ENCODE measurements around the gene CCDC191.

CCDC191 gene

DNA sequence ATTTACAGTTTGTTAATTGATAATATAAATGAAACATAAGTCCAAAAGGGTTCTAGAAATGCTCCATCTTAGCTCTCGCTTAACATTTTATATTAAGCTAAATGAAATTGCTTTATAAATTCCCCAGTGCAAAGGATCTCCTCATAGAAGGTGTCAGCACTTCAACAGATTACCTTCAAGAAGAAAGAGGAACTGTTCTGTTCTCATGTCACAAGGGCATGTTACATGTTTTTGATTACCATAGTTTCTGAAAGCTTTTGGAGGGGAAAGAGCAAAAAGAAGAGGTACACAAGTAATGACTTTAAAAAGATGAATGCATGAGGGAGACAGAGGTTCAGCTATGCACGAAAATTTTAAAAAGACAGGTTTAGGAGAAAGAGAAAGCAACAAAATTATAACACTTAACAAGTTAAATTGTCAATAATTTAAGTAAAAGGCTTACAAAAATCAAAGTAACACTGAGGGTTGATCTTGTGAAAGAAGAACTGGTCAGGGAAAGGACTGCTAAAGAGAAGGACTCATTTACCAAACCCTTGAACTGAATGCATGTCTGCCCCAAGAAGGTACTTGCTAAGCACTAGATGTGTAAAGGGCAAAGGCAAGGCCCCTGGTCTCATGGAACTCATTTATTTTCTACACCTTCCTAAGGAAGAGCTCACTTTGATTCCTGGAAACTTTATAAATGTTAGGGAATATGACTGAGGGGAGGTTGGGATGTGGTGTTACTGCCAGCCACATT lies 45.1 kb downstream of the CCDC191 start:
- Histone ChIP-seq H3K4me1 (ENCODE audit: control insufficient read depth, low read length) (peaks cover 38% of the 10 kb centered on the region), H3K27ac (ENCODE audit: low read depth, low read length) (no peak overlapping the region), H3K9me2 (replicated peaks; ENCODE audit: control insufficient read depth, low read length) (no peaks in the 10 kb centered on the region), H3K27me3 (ENCODE audit: control insufficient read depth, low read length) (no peaks in the 10 kb centered on the region), H3K79me2 (ENCODE audit: control insufficient read depth, low read length) (no peaks in the 10 kb centered on the region), H3F3A (ENCODE audit: control insufficient read depth, insufficient read depth) (peaks cover 3% of the 10 kb centered on the region; the same call in 1 of the 2 replicates), H3K4me3 (ENCODE audit: low read length) (no peak overlapping the region), H3K9me3 (ENCODE audit: control insufficient read depth, insufficient read depth, low read length) (no peaks in the 10 kb centered on the region), H3K4me2 (ENCODE audit: low read length) (no peak overlapping the region), H4K20me1 (ENCODE audit: control insufficient read depth, insufficient read depth, low read depth, low read length) (no peaks in the 10 kb centered on the region), H3K36me3 (ENCODE audit: control insufficient read depth, low read length) (no peaks in the 10 kb centered on the region)
- TF ChIP-seq EZH2phosphoT487 (IDR thresholded peaks at IDR 0.05; ENCODE audit: borderline replicate concordance, low read length): no peak
- TF ChIP-seq, protein P1, sequence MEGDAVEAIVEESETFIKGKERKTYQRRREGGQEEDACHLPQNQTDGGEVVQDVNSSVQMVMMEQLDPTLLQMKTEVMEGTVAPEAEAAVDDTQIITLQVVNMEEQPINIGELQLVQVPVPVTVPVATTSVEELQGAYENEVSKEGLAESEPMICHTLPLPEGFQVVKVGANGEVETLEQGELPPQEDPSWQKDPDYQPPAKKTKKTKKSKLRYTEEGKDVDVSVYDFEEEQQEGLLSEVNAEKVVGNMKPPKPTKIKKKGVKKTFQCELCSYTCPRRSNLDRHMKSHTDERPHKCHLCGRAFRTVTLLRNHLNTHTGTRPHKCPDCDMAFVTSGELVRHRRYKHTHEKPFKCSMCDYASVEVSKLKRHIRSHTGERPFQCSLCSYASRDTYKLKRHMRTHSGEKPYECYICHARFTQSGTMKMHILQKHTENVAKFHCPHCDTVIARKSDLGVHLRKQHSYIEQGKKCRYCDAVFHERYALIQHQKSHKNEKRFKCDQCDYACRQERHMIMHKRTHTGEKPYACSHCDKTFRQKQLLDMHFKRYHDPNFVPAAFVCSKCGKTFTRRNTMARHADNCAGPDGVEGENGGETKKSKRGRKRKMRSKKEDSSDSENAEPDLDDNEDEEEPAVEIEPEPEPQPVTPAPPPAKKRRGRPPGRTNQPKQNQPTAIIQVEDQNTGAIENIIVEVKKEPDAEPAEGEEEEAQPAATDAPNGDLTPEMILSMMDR (IDR thresholded peaks at IDR 0.05; ENCODE audit: low read depth, low read length, poor library complexity, severe bottlenecking): no peak

DNA sequence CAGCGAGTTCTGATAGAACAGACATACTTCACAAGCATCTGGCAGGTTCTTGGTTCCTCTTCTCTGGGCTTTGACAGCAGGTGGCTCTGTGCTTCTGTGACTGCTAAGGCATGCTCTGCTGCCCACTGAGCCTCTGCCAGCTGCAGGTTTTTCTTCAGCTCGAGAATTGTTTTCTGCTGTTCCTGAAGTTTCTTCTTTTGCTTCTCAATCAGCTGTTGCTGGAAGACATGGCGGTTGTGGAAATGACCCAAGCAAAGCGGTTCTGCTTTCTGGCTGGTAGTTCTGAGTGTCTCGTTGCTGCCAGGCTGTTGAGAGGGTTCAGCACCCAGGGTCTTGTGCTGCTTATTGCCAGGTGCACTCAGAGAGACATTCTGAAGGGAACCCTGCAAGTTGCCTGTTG lies 50.8 kb downstream of the CCDC191 start:
- Histone ChIP-seq H3K79me2 (ENCODE audit: control insufficient read depth, low read length) (no peaks in the 10 kb centered on the region), H3K9me3 (ENCODE audit: control insufficient read depth, insufficient read depth, low read length) (no peaks in the 10 kb centered on the region), H3K27me3 (ENCODE audit: control insufficient read depth, low read length) (no peaks in the 10 kb centered on the region), H4K20me1 (ENCODE audit: control insufficient read depth, insufficient read depth, low read depth, low read length) (no peaks in the 10 kb centered on the region), H3K4me3 (ENCODE audit: low read length) (peak overlapping the region; percentile 59), H3F3A (ENCODE audit: control insufficient read depth, insufficient read depth) (peaks cover 7% of the 10 kb centered on the region), H3K4me2 (ENCODE audit: low read length) (peak overlapping the region; percentile 67), H3K4me1 (ENCODE audit: control insufficient read depth, low read length) (peaks cover 64% of the 10 kb centered on the region), H3K9me2 (replicated peaks; ENCODE audit: control insufficient read depth, low read length) (no peaks in the 10 kb centered on the region), H3K36me3 (ENCODE audit: control insufficient read depth, low read length) (no peaks in the 10 kb centered on the region), H3K27ac (ENCODE audit: low read depth, low read length) (peak overlapping the region; percentile 69)
- TF ChIP-seq, protein P1 (IDR thresholded peaks at IDR 0.05; ENCODE audit: low read depth, low read length, poor library complexity, severe bottlenecking): peak; percentile 46
- no peak for TF ChIP-seq EZH2phosphoT487 (IDR thresholded peaks at IDR 0.05; ENCODE audit: borderline replicate concordance, low read length)

DNA sequence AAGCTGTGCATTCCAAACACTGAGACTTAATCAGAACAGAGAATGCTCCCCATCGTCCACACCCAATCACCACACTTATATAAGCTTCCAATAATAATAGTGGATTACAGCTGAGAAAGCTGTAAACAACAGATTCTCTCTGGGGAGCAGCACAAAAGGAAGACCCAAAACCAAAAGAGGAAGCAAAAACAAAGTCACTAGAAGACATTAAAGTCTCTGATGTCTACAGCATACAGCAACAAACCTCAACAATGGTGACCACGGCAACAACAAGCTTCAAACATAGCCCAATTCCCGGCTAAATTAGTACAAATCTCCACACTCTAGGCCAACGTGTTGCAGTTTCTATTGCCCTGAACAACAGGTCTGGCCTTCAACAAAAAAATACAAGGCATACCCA lies 70.8 kb downstream of the CCDC191 start:
- H3K27ac ChIP-seq (ENCODE audit: low read depth, low read length): no peak overlapping the region
- H3K4me3 ChIP-seq (ENCODE audit: low read length): peak overlapping the region; percentile 29
- no peaks in the 10 kb centered on the region for H3K79me2 ChIP-seq (ENCODE audit: control insufficient read depth, low read length)
- H3K9me2 ChIP-seq (replicated peaks; ENCODE audit: control insufficient read depth, low read length): no peaks in the 10 kb centered on the region
- H3K9me3 ChIP-seq (ENCODE audit: control insufficient read depth, insufficient read depth, low read length): no peaks in the 10 kb centered on the region
- no peak for TF ChIP-seq EZH2phosphoT487 (IDR thresholded peaks at IDR 0.05; ENCODE audit: borderline replicate concordance, low read length)
- TF ChIP-seq, protein P1 (IDR thresholded peaks at IDR 0.05; ENCODE audit: low read depth, low read length, poor library complexity, severe bottlenecking): no peak
- peaks cover 28% of the 10 kb centered on the region for H3K4me1 ChIP-seq (ENCODE audit: control insufficient read depth, low read length)
- no peaks in the 10 kb centered on the region for H3K27me3 ChIP-seq (ENCODE audit: control insufficient read depth, low read length)
- H3K4me2 ChIP-seq (ENCODE audit: low read length): peak overlapping the region; percentile 49
- H3F3A ChIP-seq (ENCODE audit: control insufficient read depth, insufficient read depth): no peaks in the 10 kb centered on the region
- no peaks in the 10 kb centered on the region for H4K20me1 ChIP-seq (ENCODE audit: control insufficient read depth, insufficient read depth, low read depth, low read length)
- no peaks in the 10 kb centered on the region for H3K36me3 ChIP-seq (ENCODE audit: control insufficient read depth, low read length)

All from DOHH2 (cell line).